Activated CD4-positive, CD25-positive, alpha-beta regulatory T cell treated with anti-CD3 and anti-CD28 coated beads, Interleukin-2, amount 50 U/mL, for 16 hours (primary cell): ENCODE data around the gene KNOP1.

Experiments
- DNase-seq: peaks from one replicate; pipeline ENCODE4 v3.0.0-alpha.2; 2020; ENCODE audit warnings: low read depth, low spot score

The KNOP1 gene

GRCh38 chr16:19717741-19718623, at the start of gene KNOP1, which contains the start of gene IQCK:
TSS of gene KNOP1 (minus strand) at chr16:19718227. CDS start at chr16:19715035, 3,192 bp downstream.
TSS of gene IQCK (plus strand) at chr16:19718271. CDS start at chr16:19718307, 36 bp downstream.
- DNase-seq = peak; percentile 80

DNA sequence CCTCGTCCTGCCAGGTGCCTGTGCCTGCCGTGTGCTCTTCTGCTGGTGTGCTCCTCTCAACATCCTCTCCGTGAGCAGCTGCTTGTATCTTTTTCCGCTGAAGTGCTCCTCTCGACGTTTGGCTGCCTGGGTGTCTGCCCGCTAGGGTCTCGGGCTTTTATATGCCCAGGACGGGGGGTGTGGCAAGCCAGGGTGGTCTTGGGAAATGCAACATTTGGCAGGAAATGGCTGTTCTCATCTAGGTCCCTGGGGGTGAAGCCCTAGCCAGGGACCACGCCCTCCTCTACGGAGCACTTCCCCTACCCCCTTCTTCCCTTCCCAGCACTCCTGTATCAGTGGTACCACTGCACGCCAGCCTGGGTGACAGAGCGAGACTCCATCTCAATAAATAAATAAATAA, 49.5 kb upstream of the KNOP1 start:
- no peak for DNase-seq

GRCh38 chr16:19766988-19767387, 49.0 kb upstream of the KNOP1 start:
- no peak for DNase-seq

GRCh38 chr16:19766554-19766884, 48.5 kb upstream of the KNOP1 start:
- DNase-seq = no peak

GRCh38 chr16:19765860-19766553, 48.0 kb upstream of the KNOP1 start:
- DNase-seq = no peak

GRCh38 chr16:19760356-19761060, 42.5 kb upstream of the KNOP1 start:
- DNase-seq = no peak

DNA sequence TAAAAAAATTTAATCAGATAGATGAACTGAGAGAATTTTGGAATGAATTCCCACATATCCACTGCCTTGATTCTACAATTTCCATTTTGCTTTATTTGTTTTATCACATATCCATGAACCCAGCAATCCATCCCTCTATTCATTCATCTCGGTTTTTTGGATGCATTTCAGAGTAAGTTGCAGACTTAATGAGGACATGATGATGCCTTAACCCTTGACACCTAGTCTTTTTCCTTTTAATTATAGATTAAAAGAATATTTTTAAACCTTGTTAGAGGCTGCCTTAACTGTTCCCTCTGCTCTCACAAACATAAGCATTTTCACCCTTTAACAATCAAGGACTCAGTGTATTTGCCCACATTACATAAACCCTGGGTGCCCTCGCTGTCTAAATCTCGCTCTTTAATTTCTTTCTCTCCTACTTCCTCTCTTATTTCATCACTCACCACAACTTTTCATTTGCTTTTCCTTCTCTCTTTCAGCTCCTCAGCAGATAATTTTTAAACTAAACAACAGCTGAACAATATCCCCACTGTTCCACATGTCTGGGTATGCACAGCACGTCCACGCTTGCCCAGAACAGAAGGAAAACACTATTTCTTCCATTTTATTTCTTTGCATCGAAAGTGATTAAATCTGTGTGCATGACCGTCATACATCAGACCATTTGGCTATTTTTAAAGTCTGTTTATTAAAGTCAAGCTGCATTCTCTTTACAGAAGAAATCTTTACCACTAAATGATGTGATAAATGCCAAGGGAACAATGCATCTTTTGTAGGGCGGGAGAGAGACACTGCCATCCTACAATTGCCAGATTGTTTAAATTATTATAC, 40.0 kb upstream of the KNOP1 start:
- no peak for DNase-seq

DNA sequence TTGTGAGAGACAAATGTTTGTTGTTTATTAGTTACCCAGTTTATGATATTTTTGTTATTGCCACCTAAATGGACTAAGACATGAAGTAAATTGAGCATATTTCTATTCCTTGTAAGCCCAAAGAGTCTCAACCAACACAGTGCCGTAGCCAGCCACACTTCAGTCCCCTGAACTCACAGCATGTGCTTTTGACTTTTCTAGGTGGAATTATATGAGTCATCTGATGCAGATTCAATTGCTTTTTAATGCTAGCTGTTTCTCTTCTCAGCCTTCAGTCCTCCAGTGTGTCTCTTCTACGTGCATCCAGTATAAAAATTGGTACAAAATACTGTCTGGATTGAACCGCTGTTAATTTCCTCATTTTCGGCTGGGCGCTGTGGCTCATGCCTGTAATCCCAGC, 39.0 kb upstream of the KNOP1 start:
- DNase-seq = no peak

GRCh38 chr16:19755268-19755667, 37.2 kb upstream of the KNOP1 start:
- DNase-seq = no peak

DNA sequence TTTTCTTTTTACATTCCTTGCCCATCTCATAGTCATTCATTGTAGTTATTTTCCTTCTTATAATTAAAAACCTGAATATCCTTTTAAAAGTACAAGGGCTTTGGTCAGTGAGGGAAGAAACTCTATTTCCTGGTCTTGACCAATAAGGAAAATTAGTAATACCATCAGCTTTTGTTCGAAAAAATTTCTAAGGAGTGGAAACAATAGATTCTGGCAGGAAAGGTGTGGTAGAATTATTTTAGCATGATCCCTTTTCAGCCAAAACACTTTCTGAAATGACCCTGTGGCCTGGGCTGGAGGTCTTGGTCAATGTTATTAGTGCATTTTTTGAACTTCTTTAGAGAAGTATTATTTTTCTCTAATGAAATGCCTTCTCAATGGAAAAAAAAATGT, 36.6 kb upstream of the KNOP1 start:
- no peak for DNase-seq

GRCh38 chr16:19753815-19754643, 36.0 kb upstream of the KNOP1 start:
- DNase-seq = no peak

DNA sequence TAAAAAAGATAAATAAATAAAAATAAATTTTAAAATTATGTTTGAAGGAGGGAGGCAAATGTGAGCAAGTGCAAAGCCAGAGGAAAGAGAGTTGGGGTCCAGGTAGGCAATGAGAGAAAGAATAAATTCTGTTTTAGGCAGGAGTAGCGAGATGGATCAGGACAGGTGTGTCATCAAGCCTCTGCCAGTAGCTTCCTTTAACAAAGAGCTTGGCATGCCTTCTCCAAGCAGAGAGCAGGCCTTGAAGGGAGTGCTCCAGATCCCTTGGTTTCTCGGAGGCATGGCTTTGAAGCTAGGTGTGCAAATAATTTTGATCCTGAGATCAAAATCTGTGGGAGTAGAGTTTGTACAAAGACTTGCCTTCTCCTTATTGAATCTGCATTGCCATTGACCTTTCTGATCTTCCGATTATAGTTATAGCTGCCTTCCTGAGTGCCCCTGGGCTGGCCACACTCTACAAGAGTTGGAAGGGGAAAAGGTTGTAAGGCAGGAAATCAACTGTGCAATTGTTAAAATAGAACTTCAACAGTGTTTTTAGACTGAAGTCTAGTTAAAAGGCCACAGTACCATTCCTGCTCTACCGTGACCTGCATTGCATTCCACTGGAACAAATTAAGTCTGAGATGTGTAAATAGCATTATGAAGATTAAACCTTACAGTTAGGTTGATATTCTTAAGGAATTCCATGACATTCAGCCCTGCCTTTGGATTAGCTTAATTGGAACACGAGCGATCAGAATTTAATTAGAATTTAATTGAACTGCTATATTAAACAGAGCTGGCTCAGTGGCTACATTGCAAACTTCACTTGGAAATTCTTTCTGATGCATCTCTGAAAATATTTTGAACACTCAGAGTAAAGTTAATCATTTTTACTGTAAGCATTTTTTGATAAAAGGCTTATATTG, 33.7 kb upstream of the KNOP1 start:
- DNase-seq = no peak

- no peak for DNase-seq
Observed at GRCh38 chr16:19749571-19750080, 31.6 kb upstream of the KNOP1 start.

DNA sequence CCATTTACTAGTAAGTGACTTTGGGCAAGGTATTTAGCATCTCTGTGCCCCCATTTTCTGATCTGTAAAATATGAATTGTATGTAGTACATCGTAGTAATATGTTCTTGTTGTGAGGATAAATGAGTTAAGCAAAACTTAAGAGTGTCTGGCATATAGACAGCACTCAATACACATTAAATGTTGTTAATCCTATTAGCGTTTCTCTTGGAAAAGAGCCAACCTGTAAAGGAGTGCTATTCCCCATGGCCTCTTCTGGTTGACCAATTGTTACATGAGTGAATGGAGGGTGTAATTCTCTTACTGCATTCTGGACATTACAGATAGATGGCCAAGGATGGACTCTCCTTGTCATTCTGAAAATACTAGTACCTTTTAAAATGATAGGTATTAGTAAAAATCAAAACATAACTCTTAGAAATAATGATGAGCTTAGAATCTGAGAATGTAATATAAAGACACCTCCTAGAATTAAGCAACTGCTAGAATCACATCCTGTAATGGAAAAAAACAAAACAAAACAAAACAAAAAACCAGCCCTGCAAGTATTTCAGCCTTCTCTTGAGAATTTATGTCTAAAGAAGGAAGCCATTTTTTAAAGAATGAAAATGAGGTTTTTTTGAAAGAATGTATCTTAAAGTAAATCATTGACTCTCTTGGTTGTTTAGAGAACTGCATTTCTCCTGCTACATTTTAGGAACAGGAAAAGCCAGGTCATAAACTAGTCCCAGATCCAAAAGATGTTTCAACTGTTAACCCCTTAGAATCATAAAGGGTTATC, 30.6 kb upstream of the KNOP1 start:
- DNase-seq = no peak

- no peak for DNase-seq
Observed at GRCh38 chr16:19746561-19746960, 28.5 kb upstream of the KNOP1 start.

GRCh38 chr16:19745286-19746010, 27.4 kb upstream of the KNOP1 start:
- no peak for DNase-seq

DNA sequence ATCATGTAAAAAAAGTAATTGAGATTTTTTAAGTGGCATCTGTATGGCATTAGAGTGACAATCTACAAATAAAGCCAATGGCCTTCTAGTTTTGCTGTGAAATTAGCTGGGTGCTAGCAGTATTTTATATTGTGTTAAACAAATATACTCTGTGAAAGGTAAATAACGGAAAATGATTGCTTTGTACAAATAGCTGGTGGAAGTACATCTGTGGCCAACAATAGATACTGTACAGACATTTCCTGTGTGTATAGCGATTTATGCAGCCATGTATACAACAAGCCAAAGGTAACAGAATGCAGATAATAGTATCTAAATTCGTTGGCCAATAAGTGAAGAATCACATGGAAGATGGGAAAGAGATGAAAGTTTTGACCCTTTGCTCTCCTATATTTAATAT, 26.6 kb upstream of the KNOP1 start:
- no peak for DNase-seq

DNA sequence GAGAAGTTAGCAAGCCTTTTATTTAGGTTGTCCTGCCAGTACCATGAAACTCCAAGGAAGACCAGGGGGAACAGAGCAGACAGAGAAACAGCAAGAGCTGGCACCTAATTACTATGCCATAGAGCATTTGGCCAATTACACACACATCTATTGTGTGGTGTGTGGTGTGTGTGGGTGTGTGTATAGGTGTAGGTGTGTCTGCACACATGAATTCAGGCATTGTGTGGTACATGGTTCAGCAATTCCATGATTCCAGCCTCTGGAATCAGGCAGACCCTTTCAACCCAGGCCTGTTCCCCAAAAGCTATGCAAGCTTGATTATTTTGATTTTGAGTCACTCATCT, 25.8 kb upstream of the KNOP1 start:
- no peak for DNase-seq
